K562 (cell line): ENCODE measurements around the gene CCDC117. TPM values are rescaled to one million over a fixed set of nuclear protein-coding genes. Genes with fewer than 3 reads are reported as not detected.

Source experiments
- BDP1 ChIP-seq: IDR thresholded peaks from 3 replicates; pipeline ENCODE4 v1.6.1; 2011; ENCODE audit not compliant: insufficient read length, insufficient read depth
- ELF1 ChIP-seq: fragments of 200-800 bp; sonication (Bioruptor generic); IDR thresholded peaks from 2 replicates; pipeline ENCODE4 v1.6.1; 2016; ENCODE audit warnings: missing genetic modification characterization, missing compliant biosample characterization
- FOXP1 ChIP-seq: sonication (generic); formaldehyde crosslinking; IDR thresholded peaks from 2 replicates; pipeline ENCODE4 v1.8.0; 2022; ENCODE audit warnings: mild to moderate bottlenecking, missing genetic modification reagents
- GABPB2 ChIP-seq: fragments of 250-450 bp; sonication (Bioruptor Pico); conservative IDR thresholded peaks from 2 replicates; pipeline ENCODE4 v1.5.1; 2021; ENCODE audit warnings: mild to moderate bottlenecking
- HLTF ChIP-seq: fragments of 450-650 bp; IDR thresholded peaks from 2 replicates; pipeline ENCODE4 v1.6.1; 2016
- JUND ChIP-seq, 2 experiments: IDR thresholded peaks; 2 replicates in 1 of 2; 3 replicates in 1 of 2; pipeline ENCODE4 v1.6.1; 2011; ENCODE audit warnings: borderline replicate concordance in 2 of 2, low read depth in 2 of 2, low read length in 2 of 2, improper control_type of control experiment in 1 of 2, missing biosample characterization in 1 of 2, missing genetic modification characterization in 1 of 2, missing genetic modification reagents in 1 of 2
- KAT7 ChIP-seq: sonication (generic); formaldehyde crosslinking; IDR thresholded peaks from 2 replicates; pipeline ENCODE4 v1.8.0; 2022; ENCODE audit warnings: missing genetic modification reagents, mild to moderate bottlenecking, borderline replicate concordance
- KDM1A ChIP-seq, 2 experiments: fragments of 450-650 bp; IDR thresholded peaks; 2 replicates each; pipeline ENCODE4 v1.6.1; 2016; ENCODE audit warnings: mild to moderate bottlenecking in 2 of 2
- NELFE ChIP-seq: IDR thresholded peaks from 2 replicates; pipeline ENCODE4 v1.6.1; 2011; ENCODE audit warnings: mild to moderate bottlenecking; ENCODE audit not compliant: insufficient read depth, insufficient read length
- NR2F6 ChIP-seq: fragments of 450-650 bp; formaldehyde crosslinking; IDR thresholded peaks from 2 replicates; pipeline ENCODE4 v1.4.0; 2020; ENCODE audit warnings: mild to moderate bottlenecking
- PTRF ChIP-seq: fragments of 450-650 bp; IDR thresholded peaks from 2 replicates; pipeline ENCODE4 v1.6.1; 2016; ENCODE audit warnings: mild to moderate bottlenecking, missing genetic modification characterization, missing compliant biosample characterization
- SETDB1 ChIP-seq: IDR thresholded peaks from one replicate; pipeline ENCODE4 v1.6.1; 2012; ENCODE audit warnings: low read length, control low read depth, inconsistent platforms
- SMC3 ChIP-seq: conservative IDR thresholded peaks from 2 replicates; pipeline ENCODE4 v1.6.1; 2011; ENCODE audit warnings: low read depth, low read length, improper control_type of control experiment; ENCODE audit not compliant: insufficient read depth
- U2AF1 ChIP-seq: fragments of 200-400 bp; formaldehyde crosslinking; optimal IDR thresholded peaks from 2 replicates; pipeline ENCODE3; 2017; ENCODE audit warnings: mild to moderate bottlenecking, low read depth, low read length, moderate library complexity
- ZNF143 ChIP-seq: sonication (generic); formaldehyde crosslinking; IDR thresholded peaks from 2 replicates; pipeline ENCODE4 v1.9.0; 2022; ENCODE audit warnings: mild to moderate bottlenecking, missing genetic modification reagents
- polyA plus RNA-seq, 8 experiments: library from polyadenylated mRNA; depleted of rRNA in 4 of 8; stranded (reverse) in 5 of 8; unstranded in 3 of 8; fragments of >200 nt; fragmentation: Nextera tagmentation in 2 of 8; fragmentation: Illumina TruSeq in 1 of 8; extraction: Ambion mirVana in 2 of 8; extraction: Trizol in 1 of 8; gene quantifications; 2 replicates each; pipeline versions ENCODE4 v1.2.1 to v1.2.3, GENCODE V29; 2011 to 2014; ENCODE audit warnings: inconsistent platforms in 1 of 8, missing spikeins in 1 of 8
- total RNA-seq, 7 experiments: library from RNA; depleted of rRNA in 6 of 7; stranded (reverse); fragments of >200 nt in 6 of 7; fragmentation: Illumina TruSeq in 2 of 7; extraction: Trizol in 2 of 7; gene quantifications; 2 replicates each; pipeline versions ENCODE4 v1.2.1 to v1.2.3, GENCODE V29; 2011 to 2021; ENCODE audit warnings: low replicate concordance in 1 of 7
- TF ChIP-seq, protein P1 (sequence below): fragments of 250-450 bp; sonication (Bioruptor Pico); IDR thresholded peaks from 2 replicates; pipeline ENCODE4 v1.8.0; 2021; ENCODE audit warnings: moderate library complexity, mild to moderate bottlenecking, inconsistent platforms
- TF ChIP-seq, protein P2 (sequence below): fragments of 450-650 bp; IDR thresholded peaks from 2 replicates; pipeline ENCODE4 v1.6.1; 2018; ENCODE audit warnings: mild to moderate bottlenecking, low read depth; ENCODE audit not compliant: partially characterized antibody
- TF ChIP-seq, protein P3 (sequence below): fragments of 200-800 bp; sonication (Bioruptor generic); IDR thresholded peaks from 2 replicates; pipeline ENCODE4 v1.6.1; 2017; ENCODE audit warnings: missing genetic modification characterization, missing compliant biosample characterization
- TF ChIP-seq, protein P4 (sequence below), 2 experiments: fragments of 450-650 bp; IDR thresholded peaks; 2 replicates each; pipeline ENCODE4 v1.6.1; 2016

CCDC117 gene
- total and polyA plus RNA-seq, 9 of the 15 experiments (the other 6 are each of a cell fraction or from before 2014, with no cell fraction given) = 5.7 to 23.3 (median 15.8) TPM

DNA sequence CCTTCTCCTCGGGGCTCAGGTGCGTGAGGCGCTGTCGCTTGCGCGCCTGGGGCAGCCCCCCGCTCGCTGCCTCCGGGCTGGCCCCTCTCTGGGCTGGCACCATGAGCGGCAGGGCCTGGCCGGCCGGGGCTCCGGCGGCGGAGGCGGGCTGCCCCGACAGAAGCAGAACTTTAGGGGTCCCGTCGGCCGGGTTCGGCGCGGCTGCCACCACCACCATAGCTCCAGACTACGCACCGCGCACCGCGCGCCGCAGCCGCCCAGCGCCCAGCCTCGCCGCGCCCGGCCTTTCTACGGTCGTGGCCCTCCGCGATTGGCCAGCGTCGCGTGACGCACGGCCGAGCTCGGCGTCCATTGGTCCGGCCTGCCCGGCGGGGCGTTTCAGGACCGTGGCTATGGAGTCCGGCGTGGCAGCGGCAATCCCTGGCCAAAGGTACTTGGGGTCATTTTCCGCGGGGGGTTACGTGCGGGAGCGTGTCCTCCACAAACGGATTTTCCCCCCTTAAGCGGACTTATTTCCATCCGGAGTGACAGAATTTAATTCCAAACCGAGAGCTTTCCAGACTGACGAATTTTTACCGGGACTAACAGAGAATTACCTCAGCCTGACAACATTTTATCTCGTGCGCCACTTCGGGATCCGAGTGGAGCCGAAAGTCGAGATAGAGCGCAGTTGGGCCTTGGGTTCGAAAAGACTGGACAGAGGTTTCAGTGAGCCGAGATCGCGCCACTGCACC is 28.0 kb downstream of the CCDC117 start, which contains the start of gene XBP1 (continued):
- no peak for TF ChIP-seq BDP1
- peak; percentile 36 for TF ChIP-seq JUND (IDR thresholded peaks at IDR 0.05; ENCODE audit: borderline replicate concordance, low read depth, low read length)
- no peak; the same call in 2 of the 3 replicates for TF ChIP-seq JUND (tag; IDR thresholded peaks at IDR 0.05; ENCODE audit: borderline replicate concordance, low read depth, low read length)
- TF ChIP-seq NR2F6 (CRISPR knock-in tag) = no peak
- TF ChIP-seq HLTF = no peak
- TF ChIP-seq KDM1A (IDR thresholded peaks at IDR 0.05) = no peak
- TF ChIP-seq, protein P1, sequence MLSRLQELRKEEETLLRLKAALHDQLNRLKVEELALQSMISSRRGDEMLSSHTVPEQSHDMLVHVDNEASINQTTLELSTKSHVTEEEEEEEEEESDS = no peak
- no peak for TF ChIP-seq GABPB2 (CRISPR knock-in tag)
- TF ChIP-seq U2AF1 = no peak
- no peak for TF ChIP-seq SMC3
- no peak; the same call in 1 of the 2 replicates for TF ChIP-seq FOXP1
- no peak for TF ChIP-seq ELF1 (tag)
- TF ChIP-seq ZNF143 = no peak
- TF ChIP-seq, protein P2, sequence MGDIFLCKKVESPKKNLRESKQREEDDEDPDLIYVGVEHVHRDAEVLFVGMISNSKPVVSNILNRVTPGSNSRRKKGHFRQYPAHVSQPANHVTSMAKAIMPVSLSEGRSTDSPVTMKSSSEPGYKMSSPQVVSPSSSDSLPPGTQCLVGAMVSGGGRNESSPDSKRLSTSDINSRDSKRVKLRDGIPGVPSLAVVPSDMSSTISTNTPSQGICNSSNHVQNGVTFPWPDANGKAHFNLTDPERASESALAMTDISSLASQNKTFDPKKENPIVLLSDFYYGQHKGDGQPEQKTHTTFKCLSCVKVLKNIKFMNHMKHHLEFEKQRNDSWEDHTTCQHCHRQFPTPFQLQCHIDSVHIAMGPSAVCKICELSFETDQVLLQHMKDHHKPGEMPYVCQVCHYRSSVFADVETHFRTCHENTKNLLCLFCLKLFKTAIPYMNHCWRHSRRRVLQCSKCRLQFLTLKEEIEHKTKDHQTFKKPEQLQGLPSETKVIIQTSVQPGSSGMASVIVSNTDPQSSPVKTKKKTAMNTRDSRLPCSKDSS = no peak
- no peak for TF ChIP-seq PTRF (tag)
- TF ChIP-seq SETDB1 = no peak
- TF ChIP-seq, protein P3, sequence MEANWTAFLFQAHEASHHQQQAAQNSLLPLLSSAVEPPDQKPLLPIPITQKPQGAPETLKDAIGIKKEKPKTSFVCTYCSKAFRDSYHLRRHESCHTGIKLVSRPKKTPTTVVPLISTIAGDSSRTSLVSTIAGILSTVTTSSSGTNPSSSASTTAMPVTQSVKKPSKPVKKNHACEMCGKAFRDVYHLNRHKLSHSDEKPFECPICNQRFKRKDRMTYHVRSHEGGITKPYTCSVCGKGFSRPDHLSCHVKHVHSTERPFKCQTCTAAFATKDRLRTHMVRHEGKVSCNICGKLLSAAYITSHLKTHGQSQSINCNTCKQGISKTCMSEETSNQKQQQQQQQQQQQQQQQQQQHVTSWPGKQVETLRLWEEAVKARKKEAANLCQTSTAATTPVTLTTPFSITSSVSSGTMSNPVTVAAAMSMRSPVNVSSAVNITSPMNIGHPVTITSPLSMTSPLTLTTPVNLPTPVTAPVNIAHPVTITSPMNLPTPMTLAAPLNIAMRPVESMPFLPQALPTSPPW (CRISPR knock-in tag) = no peak; the same call in 1 of the 2 replicates
- TF ChIP-seq, protein P4, sequence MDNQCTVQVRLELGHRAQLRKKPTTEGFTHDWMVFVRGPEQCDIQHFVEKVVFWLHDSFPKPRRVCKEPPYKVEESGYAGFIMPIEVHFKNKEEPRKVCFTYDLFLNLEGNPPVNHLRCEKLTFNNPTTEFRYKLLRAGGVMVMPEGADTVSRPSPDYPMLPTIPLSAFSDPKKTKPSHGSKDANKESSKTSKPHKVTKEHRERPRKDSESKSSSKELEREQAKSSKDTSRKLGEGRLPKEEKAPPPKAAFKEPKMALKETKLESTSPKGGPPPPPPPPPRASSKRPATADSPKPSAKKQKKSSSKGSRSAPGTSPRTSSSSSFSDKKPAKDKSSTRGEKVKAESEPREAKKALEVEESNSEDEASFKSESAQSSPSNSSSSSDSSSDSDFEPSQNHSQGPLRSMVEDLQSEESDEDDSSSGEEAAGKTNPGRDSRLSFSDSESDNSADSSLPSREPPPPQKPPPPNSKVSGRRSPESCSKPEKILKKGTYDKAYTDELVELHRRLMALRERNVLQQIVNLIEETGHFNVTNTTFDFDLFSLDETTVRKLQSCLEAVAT (IDR thresholded peaks at IDR 0.05) = peak; percentile 41 to 78; a peak in 2 of 4 replicates
- 0 out of 2 replicates have a peak, but pooled peaks have one; percentile 63 for TF ChIP-seq KAT7 (CRISPR knock-in tag)
- TF ChIP-seq NELFE = no peak
